ENCODE measurements around the gene PSG3.

DNA sequence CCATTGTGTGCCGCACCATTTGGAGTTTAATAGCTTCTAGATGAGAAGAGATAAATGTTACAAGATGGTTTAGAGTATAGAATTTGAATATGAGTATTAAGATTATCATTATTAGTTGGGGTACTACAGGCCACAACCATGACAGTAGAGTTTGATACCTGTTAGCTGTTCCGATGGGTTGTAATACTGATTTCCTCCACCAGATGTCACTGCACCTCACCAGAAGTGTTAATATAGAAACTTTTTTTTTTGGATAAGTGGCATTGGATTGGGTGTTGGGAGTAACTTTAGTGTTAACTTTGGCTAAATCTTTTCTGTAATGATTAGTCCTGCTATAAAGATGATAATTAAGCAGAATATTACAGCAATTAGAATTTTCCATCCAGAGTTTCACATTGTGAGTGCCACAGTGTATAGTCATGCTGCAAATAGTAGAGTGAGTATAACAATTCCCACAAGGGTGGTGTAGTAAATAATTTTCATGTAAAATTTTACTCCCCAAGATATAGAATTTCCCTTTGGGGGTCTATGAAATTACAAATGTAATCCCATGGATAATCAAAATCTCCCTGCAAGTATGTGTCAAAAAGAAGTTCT lies 56.3 kb downstream of the PSG3 start:
- TF ChIP-seq, protein P1, sequence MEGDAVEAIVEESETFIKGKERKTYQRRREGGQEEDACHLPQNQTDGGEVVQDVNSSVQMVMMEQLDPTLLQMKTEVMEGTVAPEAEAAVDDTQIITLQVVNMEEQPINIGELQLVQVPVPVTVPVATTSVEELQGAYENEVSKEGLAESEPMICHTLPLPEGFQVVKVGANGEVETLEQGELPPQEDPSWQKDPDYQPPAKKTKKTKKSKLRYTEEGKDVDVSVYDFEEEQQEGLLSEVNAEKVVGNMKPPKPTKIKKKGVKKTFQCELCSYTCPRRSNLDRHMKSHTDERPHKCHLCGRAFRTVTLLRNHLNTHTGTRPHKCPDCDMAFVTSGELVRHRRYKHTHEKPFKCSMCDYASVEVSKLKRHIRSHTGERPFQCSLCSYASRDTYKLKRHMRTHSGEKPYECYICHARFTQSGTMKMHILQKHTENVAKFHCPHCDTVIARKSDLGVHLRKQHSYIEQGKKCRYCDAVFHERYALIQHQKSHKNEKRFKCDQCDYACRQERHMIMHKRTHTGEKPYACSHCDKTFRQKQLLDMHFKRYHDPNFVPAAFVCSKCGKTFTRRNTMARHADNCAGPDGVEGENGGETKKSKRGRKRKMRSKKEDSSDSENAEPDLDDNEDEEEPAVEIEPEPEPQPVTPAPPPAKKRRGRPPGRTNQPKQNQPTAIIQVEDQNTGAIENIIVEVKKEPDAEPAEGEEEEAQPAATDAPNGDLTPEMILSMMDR (IDR thresholded peaks at IDR 0.05): peak in 2 of 6 experiments; percentile 6 to 39
- TF ChIP-seq POLR2A (IDR thresholded peaks at IDR 0.05): no peak
